K562 (cell line): ENCODE data around the gene PNMT. TPM values are rescaled to one million over a fixed set of nuclear protein-coding genes. Genes with fewer than 3 reads are reported as not detected.

Source experiments
- FOS ChIP-seq: IDR thresholded peaks from 3 replicates; pipeline ENCODE4 v1.6.1; 2011; ENCODE audit not compliant: insufficient read length; ENCODE audit errors: extremely low read depth
- LEF1 ChIP-seq: fragments of 450-650 bp; IDR thresholded peaks from 2 replicates; pipeline ENCODE4 v1.6.1; 2016; ENCODE audit warnings: mild to moderate bottlenecking
- MGA ChIP-seq: fragments of 450-650 bp; IDR thresholded peaks from 2 replicates; pipeline ENCODE4 v1.6.1; 2016; ENCODE audit warnings: mild to moderate bottlenecking, moderate library complexity
- PURB ChIP-seq: sonication (generic); formaldehyde crosslinking; IDR thresholded peaks from 2 replicates; pipeline ENCODE4 v1.9.0; 2021; ENCODE audit warnings: low read depth, mild to moderate bottlenecking, missing genetic modification reagents
- STAT6 ChIP-seq: sonication (generic); formaldehyde crosslinking; IDR thresholded peaks from 2 replicates; pipeline ENCODE4 v1.8.1; 2023; ENCODE audit warnings: mild to moderate bottlenecking, missing genetic modification reagents
- THRB ChIP-seq: fragments of 450-650 bp; formaldehyde crosslinking; conservative IDR thresholded peaks from 2 replicates; pipeline ENCODE4 v1.4.0; 2022; ENCODE audit warnings: mild to moderate bottlenecking, missing genetic modification characterization
- ZFX ChIP-seq: sonication (generic); formaldehyde crosslinking; IDR thresholded peaks from 2 replicates; pipeline ENCODE4 v1.8.0; 2022; ENCODE audit warnings: mild to moderate bottlenecking, missing genetic modification reagents, moderate library complexity
- polyA plus RNA-seq, 8 experiments: library from polyadenylated mRNA; depleted of rRNA in 4 of 8; stranded (reverse) in 5 of 8; unstranded in 3 of 8; fragments of >200 nt; fragmentation: Nextera tagmentation in 2 of 8; fragmentation: Illumina TruSeq in 1 of 8; extraction: Ambion mirVana in 2 of 8; extraction: Trizol in 1 of 8; gene quantifications; 2 replicates each; pipeline versions ENCODE4 v1.2.1 to v1.2.3, GENCODE V29; 2011 to 2014; ENCODE audit warnings: inconsistent platforms in 1 of 8, missing spikeins in 1 of 8
- total RNA-seq, 7 experiments: library from RNA; depleted of rRNA in 6 of 7; stranded (reverse); fragments of >200 nt in 6 of 7; fragmentation: Illumina TruSeq in 2 of 7; extraction: Trizol in 2 of 7; gene quantifications; 2 replicates each; pipeline versions ENCODE4 v1.2.1 to v1.2.3, GENCODE V29; 2011 to 2021; ENCODE audit warnings: low replicate concordance in 1 of 7
- TF ChIP-seq, protein P1 (sequence below): fragments of 450-650 bp; IDR thresholded peaks from 2 replicates; pipeline ENCODE4 v1.7.1; 2018; ENCODE audit warnings: mild to moderate bottlenecking, low read depth; ENCODE audit not compliant: partially characterized antibody

PNMT gene
- total and polyA plus RNA-seq, 9 of the 15 experiments (the other 6 are each of a cell fraction or from before 2014, with no cell fraction given): 0.55 to 18.1 (median 5.8) TPM

- TF ChIP-seq MGA (no peak), PURB (CRISPR knock-in tag) (no peak), LEF1 (peak; percentile 94), FOS (no peak), THRB (no peak), ZFX (CRISPR knock-in tag) (peak; percentile 42), STAT6 (0 out of 2 replicates have a peak, but pooled peaks have one; percentile 50)
- TF ChIP-seq, protein P1, sequence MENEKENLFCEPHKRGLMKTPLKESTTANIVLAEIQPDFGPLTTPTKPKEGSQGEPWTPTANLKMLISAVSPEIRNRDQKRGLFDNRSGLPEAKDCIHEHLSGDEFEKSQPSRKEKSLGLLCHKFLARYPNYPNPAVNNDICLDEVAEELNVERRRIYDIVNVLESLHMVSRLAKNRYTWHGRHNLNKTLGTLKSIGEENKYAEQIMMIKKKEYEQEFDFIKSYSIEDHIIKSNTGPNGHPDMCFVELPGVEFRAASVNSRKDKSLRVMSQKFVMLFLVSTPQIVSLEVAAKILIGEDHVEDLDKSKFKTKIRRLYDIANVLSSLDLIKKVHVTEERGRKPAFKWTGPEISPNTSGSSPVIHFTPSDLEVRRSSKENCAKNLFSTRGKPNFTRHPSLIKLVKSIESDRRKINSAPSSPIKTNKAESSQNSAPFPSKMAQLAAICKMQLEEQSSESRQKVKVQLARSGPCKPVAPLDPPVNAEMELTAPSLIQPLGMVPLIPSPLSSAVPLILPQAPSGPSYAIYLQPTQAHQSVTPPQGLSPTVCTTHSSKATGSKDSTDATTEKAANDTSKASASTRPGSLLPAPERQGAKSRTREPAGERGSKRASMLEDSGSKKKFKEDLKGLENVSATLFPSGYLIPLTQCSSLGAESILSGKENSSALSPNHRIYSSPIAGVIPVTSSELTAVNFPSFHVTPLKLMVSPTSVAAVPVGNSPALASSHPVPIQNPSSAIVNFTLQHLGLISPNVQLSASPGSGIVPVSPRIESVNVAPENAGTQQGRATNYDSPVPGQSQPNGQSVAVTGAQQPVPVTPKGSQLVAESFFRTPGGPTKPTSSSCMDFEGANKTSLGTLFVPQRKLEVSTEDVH: peak; percentile 76
Observed at GRCh38 chr17:39667262-39667944, 850 bp upstream of the PNMT start (continued).
